Measurements from ENCODE around the gene LRRC10.

Gene LRRC10

GRCh38 chr12:69578283-69578682 is 32.4 kb downstream of the LRRC10 start:
- no peaks in the 10 kb centered on the region for H3K4me1 ChIP-seq (ENCODE audit: control insufficient read depth in 1 of 2, insufficient read depth in 1 of 2, low read depth in 1 of 2, low read length in 1 of 2)

GRCh38 chr12:69575346-69575745 is 35.4 kb downstream of the LRRC10 start:
- peaks cover 42% of the 10 kb centered on the region for H3K36me3 ChIP-seq
- H3K27me3 ChIP-seq, result no peaks in the 10 kb centered on the region
- H3K27ac ChIP-seq, result no peak overlapping the region
- no peaks in the 10 kb centered on the region for H3K9me3 ChIP-seq
- no peak for TF ChIP-seq CTCF (IDR thresholded peaks at IDR 0.05)
- H3K4me3 ChIP-seq (ENCODE audit: low read depth in 1 of 2, low read length in 1 of 2), result no peak overlapping the region
- no peaks in the 10 kb centered on the region for H3K4me1 ChIP-seq (ENCODE audit: control insufficient read depth in 1 of 2, insufficient read depth in 1 of 2, low read depth in 1 of 2, low read length in 1 of 2)

More at GRCh38 chr12:69578283-69578682, 32.4 kb downstream of the LRRC10 start:
- Histone ChIP-seq H3K27ac (no peak overlapping the region), H3K4me3 (ENCODE audit: low read depth in 1 of 2, low read length in 1 of 2) (no peak overlapping the region), H3K9me3 (no peaks in the 10 kb centered on the region), H3K36me3 (peaks cover 23% of the 10 kb centered on the region), H3K27me3 (no peaks in the 10 kb centered on the region)
- TF ChIP-seq CTCF (IDR thresholded peaks at IDR 0.05), result no peak

- Histone ChIP-seq H3K9me3 (no peaks in the 10 kb centered on the region), H3K27me3 (no peaks in the 10 kb centered on the region), H3K4me3 (ENCODE audit: low read depth in 1 of 2, low read length in 1 of 2) (no peak overlapping the region), H3K27ac (no peak overlapping the region), H3K4me1 (ENCODE audit: control insufficient read depth in 1 of 2, insufficient read depth in 1 of 2, low read depth in 1 of 2, low read length in 1 of 2) (no peaks in the 10 kb centered on the region), H3K36me3 (peaks cover 50% of the 10 kb centered on the region)
- TF ChIP-seq CTCF (IDR thresholded peaks at IDR 0.05), result peak; percentile 60
Observed at GRCh38 chr12:69570545-69571399, 39.9 kb downstream of the LRRC10 start.

GRCh38 chr12:69570000-69570516 is 40.6 kb downstream of the LRRC10 start:
- Histone ChIP-seq H3K4me1 (ENCODE audit: control insufficient read depth in 1 of 2, insufficient read depth in 1 of 2, low read depth in 1 of 2, low read length in 1 of 2) (no peaks in the 10 kb centered on the region), H3K27ac (no peak overlapping the region), H3K4me3 (ENCODE audit: low read depth in 1 of 2, low read length in 1 of 2) (no peak overlapping the region), H3K36me3 (peaks cover 45% of the 10 kb centered on the region), H3K9me3 (no peaks in the 10 kb centered on the region), H3K27me3 (no peaks in the 10 kb centered on the region)
- no peak for TF ChIP-seq CTCF (IDR thresholded peaks at IDR 0.05)

GRCh38 chr12:69569236-69569635 is 41.5 kb downstream of the LRRC10 start:
- no peak for TF ChIP-seq CTCF (IDR thresholded peaks at IDR 0.05)
- H3K27ac ChIP-seq, result no peak overlapping the region

More at GRCh38 chr12:69569236-69569635, 41.5 kb downstream of the LRRC10 start:
- H3K4me3 ChIP-seq (ENCODE audit: low read depth in 1 of 2, low read length in 1 of 2), result no peak overlapping the region
- H3K9me3 ChIP-seq, result no peaks in the 10 kb centered on the region
- H3K36me3 ChIP-seq, result peaks cover 37% of the 10 kb centered on the region
- no peaks in the 10 kb centered on the region for H3K4me1 ChIP-seq (ENCODE audit: control insufficient read depth in 1 of 2, insufficient read depth in 1 of 2, low read depth in 1 of 2, low read length in 1 of 2)
- H3K27me3 ChIP-seq, result no peaks in the 10 kb centered on the region

Data from neutrophil (primary cell).